ELR (cell line): Measurements from ENCODE around the gene MYADML2.
"Not testable (repeated sequence)": the region's sequence is repeated elsewhere in the genome, so short reads cannot be mapped to it uniquely, and the experiment has no call there.

ENCODE experiments used
- DNase-seq: peaks from one replicate; pipeline ENCODE4 v3.0.0-alpha.2; 2015; ENCODE audit warnings: low read depth

MYADML2 gene, protein sequence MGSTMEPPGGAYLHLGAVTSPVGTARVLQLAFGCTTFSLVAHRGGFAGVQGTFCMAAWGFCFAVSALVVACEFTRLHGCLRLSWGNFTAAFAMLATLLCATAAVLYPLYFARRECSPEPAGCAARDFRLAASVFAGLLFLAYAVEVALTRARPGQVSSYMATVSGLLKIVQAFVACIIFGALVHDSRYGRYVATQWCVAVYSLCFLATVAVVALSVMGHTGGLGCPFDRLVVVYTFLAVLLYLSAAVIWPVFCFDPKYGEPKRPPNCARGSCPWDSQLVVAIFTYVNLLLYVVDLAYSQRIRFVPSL

DNA sequence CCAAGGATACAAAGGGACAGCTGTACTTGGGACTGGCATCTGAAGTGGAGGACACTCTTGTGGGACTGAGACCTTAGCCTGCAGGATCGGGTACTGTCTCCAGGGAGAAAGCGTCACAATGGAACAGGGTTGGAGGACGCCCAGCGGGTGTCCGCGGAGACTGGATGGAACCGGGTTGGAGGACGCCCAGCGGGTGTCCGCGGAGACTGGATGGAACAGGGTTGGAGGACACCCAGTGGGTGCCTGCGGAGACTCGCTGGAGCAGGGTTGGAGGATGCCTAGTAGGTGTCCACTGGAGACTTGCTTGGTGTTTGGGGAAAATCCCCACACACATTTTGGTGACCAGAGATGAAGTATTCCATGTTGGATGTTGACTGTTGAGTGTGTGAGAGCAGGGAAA is at the start of gene MYADML2:
MYADML2 (minus strand) TSS at position 45 of the 400 bp plus-strand sequence. CDS start 5,492 bp downstream, outside the sequence.
- DNase-seq, result no peak

DNA sequence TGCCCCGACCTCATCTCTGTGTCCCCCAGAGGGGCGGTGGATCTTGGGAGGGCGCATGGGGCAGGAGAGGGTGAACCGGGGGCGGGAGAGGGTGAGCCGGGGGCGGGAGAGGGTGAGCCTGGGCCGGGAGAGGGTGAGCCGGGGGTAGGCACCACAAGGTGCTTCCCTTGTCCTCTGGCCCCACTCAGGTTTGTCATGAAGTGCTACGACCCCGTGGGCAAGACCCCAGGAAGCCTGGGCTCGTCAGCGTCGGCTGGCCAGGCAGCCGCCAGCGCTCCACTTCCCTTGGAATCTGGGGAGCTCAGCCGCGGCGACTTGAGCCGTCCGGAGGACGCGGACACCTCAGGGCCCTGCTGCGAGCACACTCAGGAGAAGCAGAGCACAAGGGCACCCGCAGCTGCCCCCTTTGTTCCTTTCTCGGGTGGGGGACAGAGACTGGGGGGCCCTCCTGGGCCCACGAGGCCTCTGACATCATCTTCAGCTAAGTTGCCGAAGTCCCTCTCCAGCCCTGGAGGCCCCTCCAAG is 49.3 kb upstream of the MYADML2 start:
- no peak for DNase-seq

DNA sequence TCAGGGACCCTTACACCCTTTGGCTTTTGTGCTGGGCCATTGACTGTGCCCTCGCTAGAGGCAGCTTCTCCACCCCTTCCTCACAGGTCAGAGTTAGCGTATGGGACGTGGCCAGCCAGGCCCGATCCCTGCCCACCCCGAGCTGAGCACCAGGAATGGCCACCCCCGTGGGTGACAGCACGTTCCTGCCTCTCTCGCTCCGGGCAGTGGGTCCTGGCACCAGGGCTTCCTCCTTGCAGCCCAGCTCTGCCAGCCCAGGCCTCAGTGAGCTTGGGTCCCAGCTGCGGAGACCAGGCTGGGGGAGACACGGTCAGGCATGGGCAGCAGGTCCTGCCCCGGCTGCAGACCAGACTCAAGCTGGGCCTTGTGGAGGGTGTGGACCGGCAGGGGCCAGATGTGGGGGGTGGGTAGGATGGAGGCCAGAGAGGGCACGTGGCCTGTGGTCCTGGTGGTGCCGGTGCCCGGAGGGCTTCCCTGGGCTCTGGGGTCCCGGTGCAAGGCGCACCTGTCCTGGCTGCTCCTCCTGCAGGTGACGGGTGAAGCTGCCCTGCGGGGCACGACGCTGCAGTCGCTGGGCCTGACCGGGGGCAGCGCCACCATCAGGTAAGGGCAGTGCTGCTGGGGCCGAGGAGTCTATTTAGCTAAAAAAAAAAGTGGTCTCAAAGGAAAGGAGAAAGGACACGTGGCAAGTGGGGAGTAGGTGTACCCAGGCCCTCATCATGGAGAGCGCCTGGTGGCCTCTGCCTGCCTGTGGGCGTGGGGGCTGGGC is 48.6 kb upstream of the MYADML2 start:
- no peak for DNase-seq

DNA sequence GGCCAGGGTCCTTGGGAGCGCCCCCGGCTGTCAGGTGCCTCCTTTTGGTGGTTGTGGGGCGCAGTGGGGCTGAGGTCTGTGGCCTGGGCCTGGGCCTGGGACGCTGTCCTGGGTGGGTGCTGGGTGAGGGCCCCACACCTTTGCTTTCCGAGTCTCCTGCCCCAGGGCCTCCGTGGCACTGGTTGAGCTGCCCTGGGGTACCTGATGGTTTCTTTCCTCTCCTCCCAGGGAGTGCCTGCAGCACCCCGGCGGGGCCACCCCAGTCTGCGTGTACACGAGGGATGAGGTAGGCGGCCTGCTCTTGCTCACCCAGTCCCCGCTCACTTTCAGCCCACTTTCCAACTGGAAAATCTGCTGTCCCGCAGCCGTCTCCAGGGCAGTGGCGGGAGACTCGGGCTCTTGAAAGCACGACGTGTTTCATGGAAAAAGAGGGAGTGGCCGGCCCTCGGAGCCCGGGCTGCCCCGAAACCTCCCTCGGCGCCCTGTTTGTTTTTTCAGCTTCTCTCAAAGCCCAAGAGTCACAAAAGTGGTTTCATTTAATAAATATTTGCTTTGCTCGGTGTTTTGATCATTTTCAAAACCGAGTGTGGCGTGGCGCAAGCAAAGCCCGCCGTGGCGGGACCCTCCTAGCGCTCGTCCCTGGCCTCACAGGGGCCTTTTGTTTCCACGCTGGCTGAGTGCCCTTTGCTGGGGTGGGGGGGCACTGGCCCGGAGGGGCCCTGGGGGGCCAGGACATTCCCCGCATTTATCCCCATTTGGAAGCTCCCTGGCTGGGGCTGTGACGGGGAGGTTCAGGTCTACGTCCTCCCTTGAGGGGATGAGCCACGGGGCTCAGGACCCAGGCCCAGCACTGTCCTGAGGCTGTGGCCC is 47.8 kb upstream of the MYADML2 start:
- no peak for DNase-seq

DNA sequence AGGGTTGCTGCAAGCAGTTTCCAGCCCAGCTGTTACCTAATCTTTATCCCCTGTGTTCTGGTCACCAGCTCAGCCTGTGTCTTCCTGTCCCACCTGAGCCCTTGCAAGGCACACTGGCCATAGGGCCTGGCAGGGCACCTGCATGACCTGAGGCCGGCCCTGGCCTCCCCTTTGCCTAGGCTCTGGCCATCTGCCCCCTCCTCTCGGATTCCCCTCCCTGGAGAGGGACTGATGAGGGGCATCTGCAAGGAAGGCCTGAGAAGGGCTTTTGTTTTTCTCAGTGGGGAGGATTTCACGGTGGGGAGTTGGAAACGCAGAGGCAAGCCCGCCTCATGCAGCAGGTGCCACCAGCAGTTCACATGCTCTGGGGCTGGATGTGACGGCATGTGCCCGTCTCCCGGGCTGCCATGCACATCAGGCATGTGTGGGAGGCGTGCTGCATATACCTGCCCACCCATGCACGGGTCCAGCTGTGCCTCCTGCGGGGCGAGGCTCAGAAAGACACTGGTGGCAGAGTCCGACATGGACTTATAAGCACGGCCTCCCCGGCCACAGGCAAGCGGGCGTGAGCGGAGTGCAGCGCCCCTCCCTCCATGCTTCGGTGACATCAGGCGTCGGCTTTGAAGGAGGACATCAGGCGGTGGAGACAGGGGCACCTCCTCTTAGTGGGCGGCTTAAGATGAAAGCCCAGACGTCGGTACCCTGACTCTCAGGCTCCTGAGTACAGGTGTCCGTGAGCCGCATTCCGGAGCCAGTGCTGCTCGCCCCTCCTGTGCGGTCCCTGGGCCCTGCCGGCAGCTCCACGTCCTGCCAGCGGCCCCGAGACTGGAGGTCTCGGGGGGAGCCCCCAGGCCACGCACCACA is 46.9 kb upstream of the MYADML2 start:
- no peak for DNase-seq

DNA sequence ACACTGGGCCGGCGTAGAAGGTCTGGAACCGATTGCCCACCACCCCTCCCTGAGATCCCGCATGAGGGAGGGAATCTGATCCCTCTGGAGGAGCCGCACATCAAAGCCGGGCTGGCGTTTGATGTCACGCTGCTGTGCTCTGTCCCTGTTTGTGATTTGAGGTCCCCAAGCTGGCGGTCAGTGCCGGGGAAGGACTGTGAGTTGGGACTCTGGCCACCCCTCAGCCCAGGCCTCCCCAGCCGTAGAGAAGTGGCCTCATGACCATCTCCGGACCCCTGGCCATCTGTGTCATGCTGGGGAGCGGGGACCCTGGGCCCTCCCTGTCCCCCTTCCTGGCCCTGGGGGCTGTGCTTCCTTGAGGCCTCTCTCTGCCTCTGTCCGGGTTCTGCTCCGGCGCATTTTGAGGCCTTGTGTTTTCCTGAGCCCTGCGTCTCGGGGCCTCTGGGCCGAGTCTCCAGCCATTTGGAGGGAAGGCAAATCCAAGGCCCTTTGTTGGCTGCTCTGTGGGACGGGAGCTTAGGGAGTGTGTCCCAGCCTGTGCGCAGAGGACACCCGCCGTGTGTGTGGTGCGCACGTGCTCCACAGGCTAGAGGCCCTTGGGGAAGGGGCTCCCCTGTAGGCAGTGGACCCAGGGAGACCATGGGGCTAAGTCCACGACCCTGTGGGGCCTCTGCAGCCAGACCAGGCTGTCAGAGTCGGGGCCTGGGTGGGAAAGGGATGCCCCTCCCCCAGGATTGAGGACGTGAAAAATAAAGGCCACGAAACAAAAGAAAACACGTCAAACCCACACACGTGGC is 45.5 kb upstream of the MYADML2 start:
- DNase-seq, result no peak

DNA sequence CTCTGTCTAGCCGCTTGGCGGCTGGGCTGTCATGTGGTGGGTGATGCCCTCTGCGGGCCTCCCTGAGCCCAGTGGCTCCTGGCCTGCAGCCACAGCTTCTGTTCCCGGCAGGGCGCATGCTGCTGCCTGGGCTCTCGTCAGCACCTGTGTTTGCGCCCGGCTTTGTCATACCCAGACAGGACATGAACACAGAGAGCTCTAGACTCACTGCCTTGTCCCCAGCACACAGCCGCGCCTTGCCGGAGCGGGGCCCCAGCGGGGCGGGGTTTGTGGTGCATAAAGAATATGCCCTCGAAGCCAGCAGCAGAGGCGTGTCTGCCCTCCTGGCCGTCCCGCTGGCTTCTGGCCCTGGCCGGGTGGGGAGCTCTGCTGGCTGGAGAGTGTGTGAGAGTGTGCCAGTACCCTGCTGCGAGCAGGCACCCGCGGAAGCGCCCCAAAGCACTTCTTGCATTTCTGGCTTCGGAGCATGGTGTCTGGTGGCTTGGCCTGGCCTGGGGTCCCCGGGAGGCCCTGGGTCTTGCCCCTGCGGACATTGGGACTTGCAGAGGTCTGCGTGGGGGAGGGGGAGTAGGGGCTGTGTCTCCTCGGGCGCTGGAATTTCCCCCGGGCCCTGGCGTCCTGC is 44.8 kb upstream of the MYADML2 start:
- DNase-seq, result peak; percentile 66

DNA sequence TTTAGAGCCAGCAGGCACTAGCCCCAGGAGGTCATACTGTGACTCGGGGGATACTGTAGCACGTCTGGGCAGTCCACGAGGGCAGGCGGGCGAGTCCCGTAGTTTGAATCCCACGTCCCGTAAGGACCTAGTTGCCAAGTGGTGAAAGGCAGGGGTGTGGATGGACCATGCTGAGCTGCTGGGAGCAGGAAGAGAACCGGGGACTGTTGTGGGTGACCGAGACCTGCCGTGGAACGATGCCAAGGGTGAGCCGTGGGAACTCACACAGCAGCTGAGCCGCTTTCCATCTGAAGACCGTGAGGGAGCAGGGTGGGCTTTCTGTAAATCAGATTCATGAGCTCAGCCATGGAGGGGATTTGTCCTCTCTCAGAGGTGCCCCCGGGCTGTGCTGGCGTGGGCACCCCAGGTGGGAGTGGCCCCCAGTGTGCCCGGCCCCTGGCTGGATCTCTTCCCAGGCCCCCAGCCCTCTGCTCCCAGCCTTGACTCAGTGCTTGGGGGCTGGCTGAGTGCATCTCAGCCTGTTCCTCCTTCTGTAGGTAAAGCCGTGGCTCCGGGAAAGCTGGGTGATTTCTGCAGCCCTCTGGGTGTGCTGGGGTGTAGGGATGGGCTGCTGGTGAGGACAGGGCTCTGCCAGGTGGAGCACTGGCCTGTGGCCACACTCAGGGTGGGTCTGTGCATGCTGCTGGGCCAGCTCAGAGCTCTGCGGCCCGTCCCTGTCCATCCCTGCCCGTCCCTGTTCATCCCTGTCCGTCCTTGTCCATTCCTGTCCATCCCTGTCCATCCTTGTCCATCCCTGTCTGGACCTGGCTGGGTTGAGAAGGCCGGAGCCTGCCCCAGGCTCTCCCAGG is 44.0 kb upstream of the MYADML2 start:
- DNase-seq, result no peak

DNA sequence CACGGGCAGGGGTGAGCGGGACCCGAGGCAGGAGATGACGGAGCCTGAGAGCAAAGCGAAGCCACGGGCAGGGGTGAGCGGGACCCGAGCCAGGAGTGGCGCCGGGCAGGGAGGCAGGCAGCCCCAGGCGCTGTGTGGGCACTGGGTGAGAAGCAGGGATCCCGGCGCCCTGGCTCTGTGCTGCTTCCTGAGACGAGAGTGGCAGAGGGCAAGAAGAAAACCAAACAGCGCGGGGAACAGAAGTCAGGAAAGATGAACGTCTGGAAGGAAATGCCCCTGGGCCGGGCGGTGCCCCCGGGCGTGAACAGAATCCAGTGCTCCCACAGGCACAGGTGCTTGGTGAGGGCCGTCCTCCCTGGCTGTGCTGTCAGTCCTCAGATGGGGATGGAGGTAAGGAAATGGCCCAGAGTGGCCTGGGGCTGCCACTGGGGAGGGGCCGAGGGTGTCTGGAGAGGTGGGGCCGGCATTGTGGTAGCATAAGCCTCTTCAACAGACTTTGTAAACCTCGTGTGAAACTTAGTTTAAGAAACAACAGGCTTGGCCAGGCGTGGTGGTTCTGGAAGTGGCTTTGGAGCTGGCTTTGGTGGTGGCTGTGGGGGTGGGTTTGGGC is 40.2 kb upstream of the MYADML2 start:
- no peak for DNase-seq

DNA sequence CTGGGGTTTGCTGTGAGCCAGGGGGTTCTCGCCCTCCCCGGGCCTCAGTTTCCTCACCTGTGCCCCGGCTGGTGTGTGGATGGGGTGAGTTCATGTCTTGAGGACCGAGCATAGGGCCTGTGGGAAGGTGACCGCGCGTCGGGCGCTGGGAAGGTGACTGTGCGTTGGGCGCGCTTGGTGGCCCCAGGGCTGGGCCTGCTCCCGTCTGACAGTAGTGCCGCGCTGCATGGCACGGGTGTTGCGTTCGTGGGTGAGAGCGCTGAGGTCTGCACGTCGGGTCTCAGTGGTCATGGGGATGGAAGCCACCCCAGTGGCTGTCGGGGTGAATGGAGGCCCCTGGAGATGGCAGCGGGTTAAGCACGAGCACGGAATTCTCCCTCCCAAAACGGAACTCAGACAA is 39.6 kb upstream of the MYADML2 start:
- DNase-seq, result no peak

DNA sequence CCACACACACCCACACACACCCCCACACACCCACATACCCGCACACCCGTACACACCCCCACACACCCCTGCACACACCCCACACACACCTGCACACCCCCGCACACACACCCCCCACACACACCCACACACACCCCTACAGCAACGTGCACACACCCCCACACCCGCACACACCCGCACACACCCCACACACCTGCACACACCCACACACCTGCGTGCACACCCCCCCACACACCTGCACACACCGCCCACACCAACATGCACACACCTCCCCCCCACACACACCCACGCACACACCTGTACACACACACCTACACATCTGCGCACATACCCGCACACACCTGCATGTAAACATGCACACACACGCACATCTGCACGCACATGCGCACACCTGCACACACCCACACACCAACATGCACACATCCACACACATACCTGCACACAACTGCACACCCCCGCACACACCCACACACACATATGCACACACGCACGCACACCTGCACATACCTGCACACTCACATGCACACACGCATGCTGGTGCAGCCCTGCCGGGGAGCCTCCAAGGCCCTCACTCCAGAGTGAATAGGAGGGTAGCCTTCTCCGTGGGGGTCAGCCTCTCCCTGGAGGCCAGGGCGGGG is 37.9 kb upstream of the MYADML2 start:
- no peak for DNase-seq

DNA sequence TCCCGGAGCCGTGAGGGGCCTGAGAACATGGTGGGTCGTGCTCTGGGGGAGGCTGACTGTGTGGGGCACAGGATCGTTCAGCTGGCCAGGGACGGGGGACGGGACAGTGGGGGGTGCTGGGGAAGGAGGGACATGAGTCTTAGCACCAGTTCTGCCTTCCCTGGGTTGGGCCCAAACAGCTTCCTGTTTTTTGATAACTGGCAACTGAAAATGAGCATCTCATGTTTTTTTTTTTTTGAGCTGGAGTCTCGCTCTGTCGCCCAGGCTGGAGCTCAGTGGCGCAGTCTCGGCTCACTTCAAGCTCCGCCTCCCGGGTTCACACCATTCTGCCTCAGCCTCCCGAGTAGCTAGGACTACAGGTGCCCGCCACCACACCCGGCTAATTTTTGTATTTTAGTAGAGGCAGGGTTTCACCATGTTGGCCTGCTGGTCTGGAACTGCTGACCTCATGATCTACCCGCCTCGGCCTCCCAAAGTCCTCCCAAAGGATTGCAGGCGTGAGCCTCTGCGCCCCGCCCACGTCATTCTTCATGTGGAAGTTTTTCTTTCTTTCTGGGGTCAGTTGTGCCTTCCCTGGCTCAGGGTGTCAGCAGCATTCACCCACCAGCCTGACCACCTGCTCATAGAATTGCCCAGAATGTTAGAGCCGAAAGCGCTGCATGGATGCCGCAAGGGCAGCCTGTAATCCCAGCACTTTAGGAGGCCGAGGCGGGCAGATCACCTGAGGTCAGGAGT is 36.8 kb upstream of the MYADML2 start:
- DNase-seq, result no peak

DNA sequence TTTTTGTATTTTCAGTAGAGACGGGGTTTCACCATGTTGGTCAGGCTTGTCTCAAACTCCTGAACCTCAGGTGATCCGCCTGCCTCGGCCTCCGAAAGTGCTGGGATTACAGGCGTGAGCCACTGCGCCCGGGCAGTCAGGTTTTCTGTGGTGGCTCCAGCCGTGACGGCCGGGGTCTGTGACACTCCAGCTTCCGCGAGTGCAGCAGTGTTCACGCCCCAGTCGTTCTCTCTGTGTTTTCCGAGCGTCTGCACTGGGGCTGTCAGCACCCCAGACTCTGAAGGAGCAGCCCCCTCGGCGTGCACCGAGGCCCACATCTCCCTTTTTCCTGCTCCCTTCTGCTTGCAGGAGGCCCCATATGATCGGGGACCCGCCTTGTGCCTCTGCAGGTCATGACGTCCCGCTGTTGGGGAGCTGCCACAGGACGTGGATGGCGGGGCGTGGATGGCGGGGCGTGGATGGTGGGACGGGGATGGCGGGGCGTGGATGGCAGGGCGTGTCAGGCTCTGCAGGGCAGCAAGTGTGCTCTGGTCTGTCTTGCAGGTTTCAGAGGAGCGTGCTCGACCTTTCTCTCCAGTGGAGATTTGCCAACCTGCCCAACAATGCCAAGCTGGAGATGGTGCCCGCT is 36.1 kb upstream of the MYADML2 start:
- no peak for DNase-seq

DNA sequence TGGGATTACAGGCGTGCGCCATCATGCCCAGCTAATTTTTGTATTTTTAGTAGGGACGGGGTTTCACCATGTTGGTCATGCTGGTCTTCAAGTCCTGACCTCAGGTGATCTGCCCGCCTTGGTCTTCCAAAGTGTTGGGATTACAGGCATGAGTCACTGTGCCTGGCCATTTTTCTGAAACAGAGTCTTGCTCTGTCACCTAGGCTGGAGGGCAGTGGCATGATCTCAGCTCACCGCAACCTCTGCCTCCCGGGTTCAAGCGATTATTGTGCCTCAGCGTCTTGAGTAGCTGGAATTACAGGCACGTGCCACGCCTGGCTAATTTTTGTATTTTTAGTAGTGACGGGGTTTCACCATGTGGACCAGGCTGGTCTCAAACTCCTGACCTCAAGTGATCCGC is 34.5 kb upstream of the MYADML2 start:
- DNase-seq, result not testable (repeated sequence)

DNA sequence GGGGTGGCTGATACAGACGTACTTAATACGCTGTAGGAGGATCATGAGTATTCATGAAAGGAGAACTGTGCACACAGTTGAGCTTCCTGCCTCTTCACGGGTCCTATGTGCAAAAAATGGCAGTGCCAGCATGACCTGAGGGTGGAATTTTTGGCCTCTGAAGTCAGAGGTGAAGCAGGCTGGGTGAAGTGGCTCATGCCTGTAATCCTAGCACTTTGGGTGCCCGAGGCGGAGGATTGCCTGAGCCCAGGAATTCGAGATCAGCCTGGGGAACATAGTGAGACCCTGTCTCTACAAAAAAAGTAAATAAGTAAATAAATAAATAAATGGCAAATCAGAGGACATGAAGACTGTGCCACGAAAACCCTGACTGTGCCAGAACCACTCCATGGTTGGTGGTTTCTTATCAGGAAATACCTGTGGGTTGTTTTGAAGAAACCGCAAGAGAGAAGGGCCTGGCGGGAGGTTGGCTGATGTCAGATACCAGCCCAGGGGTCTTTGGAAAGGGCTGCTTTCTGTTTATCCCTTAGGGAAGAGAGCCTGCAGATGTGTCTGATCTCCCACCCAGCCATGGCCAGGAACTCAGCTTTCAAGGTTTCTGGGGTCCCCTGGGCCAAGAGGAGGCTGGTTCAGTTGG is 33.8 kb upstream of the MYADML2 start:
- DNase-seq, result no peak

DNA sequence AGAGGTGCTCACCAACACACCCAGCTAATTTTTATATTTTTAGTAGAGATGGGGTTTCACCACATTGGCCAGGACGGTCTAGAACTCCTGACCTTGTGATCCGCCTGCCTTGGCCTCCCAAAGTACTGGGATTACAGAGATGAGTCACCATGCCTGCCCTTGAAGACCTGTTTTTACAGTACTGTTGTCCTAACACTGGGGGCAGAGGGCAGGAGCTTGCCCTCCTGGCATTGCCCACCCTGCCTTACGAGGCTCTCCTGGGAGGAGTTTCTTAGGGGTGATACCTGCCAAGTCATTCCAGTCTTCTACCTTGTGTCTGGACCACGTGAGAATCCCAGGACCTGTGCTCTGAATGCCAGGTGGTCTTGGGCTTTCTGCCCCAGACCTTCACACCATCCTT is 33.1 kb upstream of the MYADML2 start:
- DNase-seq, result no peak
